LoVo (cell line): Measurements from ENCODE around the gene POLR3K.
"Not testable (repeated sequence)": the region's sequence is repeated elsewhere in the genome, so short reads cannot be mapped to it uniquely, and the experiment has no call there.

ENCODE experiments used
- DNase-seq: peaks from one replicate; pipeline ENCODE4 v3.0.0-alpha.2; 2016; ENCODE audit warnings: low spot score

POLR3K gene

GRCh38 chr16:63998-64913 lies 10.8 kb upstream of the POLR3K start:
- no peak for DNase-seq

- DNase-seq = no peak
Observed at GRCh38 chr16:63466-63865, 10.1 kb upstream of the POLR3K start.

GRCh38 chr16:62968-63391 lies 9.6 kb upstream of the POLR3K start:
- DNase-seq = no peak

- no peak for DNase-seq
Observed at GRCh38 chr16:62283-62967, 9.0 kb upstream of the POLR3K start.

- DNase-seq = no peak
Observed at GRCh38 chr16:61879-62281, 8.5 kb upstream of the POLR3K start.

GRCh38 chr16:60929-61878 lies 7.8 kb upstream of the POLR3K start:
- no peak for DNase-seq

GRCh38 chr16:60166-60565 lies 6.8 kb upstream of the POLR3K start:
- DNase-seq = no peak

DNA sequence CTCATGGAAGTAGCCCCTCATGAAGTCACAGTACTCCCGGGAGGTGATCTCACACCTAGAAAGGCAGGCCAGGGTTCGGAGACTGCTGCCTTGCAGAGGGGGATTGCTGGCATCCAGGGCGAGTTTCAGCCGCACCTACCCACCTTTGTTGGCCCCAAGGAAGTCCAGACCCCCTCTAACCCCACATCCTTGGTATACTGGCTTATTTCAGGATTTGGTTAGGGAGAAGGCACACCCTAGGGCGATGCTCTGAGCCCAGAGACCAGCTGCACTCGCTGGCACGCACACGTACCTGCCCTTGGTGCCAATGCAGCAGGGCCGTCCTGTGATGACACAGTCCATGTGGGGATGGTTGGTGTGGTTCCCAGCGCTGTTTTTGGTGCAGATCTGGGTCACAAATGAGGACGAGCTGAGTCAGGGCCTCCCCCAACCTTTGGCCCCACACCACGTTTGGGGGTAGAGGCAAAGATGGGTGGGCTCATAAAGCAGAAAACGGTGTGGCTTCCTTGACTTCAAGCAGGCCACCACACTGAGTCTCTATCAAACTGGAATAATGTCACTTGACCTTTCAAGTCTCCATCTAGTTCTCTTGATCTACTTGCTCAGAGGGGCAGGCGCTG lies 6.1 kb upstream of the POLR3K start:
- no peak for DNase-seq

DNA sequence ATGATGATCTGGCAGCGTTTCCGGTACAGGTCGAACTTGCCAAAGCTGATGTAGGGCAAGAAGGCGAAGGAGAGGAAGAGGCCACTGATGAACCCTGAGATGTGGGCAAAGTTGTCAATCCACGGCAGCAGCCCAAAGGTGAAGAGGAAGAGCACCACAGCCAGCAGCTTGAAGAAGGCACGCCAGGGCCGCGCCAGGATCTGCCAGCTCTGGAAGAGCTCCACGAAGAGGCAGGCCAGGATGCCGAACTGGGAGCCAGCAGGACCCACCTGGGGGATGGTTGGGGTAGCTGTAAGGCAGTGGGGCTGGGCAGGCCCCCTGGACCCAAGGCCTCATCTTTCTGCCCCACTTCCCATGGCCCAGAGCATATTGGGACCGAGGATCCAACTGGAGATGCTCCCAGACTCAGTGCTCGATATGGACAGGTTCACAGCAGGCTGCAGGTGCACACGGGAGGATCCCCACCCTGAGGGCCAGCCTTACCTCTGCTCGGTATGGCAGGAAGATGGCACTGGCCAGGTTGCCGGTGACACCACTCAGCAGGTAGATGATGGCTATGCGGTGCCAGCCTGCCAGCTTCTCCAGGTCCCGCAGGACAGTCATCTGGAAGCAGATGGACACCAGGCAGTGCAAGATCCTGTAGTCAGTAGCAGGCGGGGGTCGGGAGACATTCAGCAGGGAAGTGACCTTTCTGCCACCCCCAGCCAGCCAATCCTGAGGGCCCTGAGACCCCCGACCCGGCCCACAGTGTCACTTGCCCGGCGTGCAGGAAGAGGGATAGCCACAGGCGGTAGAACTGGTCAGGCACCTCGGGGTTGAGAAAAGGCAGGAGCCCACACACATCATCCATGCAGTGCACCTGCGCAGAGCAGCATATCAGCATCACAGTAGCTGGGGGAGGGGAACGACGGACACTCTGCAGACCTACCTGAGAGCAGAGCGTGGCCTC lies 5.4 kb upstream of the POLR3K start:
- DNase-seq = no peak

DNA sequence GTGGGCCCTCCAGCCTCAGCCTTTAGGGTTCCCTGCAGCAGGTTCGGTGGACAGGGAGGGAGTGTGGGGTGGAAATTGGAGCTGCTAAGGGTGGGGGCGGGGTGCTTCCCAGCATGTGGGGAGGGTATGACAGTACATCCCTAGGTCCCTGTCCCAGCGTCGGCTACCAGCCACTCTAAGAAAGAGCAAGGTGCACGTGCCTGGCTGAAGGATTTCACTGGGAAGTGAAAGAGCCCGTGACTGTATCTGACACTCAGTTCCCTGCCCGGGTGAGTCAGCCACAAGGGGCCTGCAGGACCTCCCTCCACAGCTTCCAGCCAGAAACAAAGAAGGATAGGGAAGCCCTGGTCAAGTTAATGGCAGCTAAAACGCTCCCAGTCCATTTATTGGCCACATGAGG lies 4.3 kb upstream of the POLR3K start:
- no peak for DNase-seq

DNA sequence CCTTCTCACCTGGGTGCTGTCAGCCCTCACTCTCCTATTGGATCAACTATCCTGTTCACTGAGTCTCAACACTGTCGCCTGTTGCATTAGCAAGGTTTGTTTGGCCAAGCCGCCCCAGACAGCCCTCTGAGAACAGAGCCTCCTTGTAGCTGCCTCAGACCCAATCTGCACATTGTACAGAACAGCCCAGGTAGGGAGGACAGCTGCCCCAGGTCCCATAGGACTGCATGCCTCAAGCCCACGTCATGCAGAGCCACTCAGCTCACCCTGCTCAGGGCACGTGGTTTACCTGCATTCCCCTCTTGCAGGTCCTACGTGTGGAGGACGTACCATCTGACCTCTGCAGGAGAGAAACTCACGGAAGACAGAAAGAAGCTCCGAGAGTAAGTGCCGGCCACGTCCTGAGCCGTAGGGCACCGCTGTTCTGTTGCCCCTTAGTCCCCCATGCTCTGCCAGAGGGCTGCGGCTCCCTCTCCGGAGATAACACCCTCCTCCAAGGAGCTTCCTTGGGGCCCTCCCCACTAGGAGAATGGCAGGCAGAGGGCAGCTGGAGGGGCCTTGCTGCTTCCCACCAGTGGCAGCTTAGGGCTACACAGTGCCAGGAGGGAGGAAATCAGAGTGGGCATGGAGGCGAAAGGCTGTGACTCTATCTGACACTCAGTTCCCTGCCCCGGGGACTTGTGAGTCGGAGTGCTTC lies 3.0 kb upstream of the POLR3K start:
- no peak for DNase-seq

DNA sequence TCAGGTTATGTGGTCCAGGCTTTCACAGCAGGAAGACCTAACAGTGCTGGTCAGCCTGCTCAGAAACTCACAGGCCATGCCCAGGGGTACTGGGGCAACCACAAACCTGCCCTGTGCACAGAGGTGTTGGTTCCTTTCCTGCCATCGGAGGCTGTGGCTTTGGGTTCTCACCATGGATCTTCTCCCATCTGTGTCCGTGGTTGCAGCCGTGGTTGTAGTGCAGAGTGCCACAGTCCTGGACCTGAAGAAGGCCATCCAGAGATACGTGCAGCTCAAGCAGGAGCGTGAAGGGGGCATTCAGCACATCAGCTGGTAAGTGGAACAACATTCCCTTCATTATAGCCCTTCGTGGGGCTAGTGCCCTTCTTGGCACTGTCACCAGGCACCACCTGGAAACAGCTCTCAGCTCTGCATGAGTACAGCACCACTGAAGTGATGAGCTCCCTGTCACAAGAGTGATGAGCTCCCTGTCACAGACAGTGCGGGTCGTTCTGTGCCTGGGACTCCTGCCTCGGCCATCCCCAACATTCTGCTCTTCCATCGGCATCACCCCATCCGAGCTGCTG lies 2.2 kb upstream of the POLR3K start:
- DNase-seq = no peak

GRCh38 chr16:54237-54581 lies 801 bp upstream of the POLR3K start:
- no peak for DNase-seq

- no peak for DNase-seq
Observed at GRCh38 chr16:50769-51591, 2.4 kb downstream of the POLR3K start.

GRCh38 chr16:47234-47633 lies 6.2 kb downstream of the POLR3K start:
- DNase-seq = no peak

DNA sequence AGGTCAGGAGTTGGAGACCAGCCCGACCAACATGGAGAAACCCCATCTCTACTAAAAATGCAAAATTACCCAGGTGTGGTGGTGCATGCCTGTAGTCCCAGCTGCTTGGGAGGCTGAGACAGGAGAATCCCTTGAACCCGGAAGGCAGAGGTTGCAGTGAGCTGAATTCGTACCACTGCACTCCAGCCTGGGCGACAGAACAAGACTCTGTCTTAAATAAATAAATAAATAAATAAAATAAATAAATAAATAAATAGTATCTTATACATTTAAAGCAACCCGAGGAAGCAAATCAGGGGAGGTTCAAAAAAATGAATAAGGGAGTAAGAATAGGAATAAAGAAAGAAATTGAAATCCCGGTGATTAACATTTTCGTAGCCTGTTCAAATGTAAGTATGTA lies 6.9 kb downstream of the POLR3K start:
- not testable (repeated sequence) for DNase-seq

GRCh38 chr16:45454-45853 lies 8.0 kb downstream of the POLR3K start:
- DNase-seq = no peak

DNA sequence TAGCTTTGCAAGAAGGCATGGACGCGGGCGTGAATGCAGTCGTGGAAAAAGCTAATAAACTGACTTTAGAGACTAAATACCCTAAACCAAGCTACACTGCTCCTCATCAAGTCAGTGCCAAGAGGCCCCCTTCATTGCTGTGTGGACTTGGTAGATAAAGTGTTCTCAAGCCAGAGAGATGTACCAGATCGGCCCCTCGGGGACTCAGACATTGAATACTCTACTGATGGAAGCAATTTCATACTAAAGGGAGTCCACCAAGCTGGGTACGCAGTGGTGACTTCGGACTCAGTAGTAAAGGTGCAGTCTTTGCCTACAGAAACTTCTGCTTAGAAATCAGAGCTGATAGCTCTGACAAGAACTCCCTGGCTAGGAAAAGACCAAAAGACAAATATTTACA lies 8.8 kb downstream of the POLR3K start:
- no peak for DNase-seq

- no peak for DNase-seq
Observed at GRCh38 chr16:43294-43693, 10.1 kb downstream of the POLR3K start.
